ENCODE results near the gene STX17. TPM values are rescaled to one million over a fixed set of nuclear protein-coding genes. Genes with fewer than 3 reads are reported as not detected.

Gene STX17
- total RNA-seq, 1 experiment from 2014 or later, result 11.5 TPM

DNA sequence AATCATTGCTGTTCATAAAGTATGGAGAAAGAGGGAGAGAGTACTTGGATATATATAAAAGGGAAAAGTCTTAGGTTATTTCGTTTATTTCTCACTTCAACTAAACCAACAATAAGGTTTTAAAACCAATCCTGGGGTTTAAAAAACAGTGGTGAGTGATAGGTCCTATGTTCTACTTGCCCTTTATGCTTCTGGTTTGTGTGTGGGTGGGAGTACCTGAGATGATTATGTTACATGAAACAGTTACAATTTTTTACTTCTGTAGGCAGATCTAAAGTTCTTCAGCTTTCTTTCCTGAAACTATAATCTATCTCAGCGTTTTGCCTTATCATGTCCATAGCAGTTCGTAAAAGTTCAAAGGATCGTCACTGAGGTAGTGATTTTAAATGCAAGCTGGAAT is 49.2 kb downstream of the STX17 start:
- ChIA-PET POLR2A (no interaction called here), CTCF (no interaction called here)
- BruUV-seq (replicated peaks), result no TSS peak
- no peaks in the 10 kb centered on the region for H3K27me3 ChIP-seq (ENCODE audit: control insufficient read depth, insufficient read depth, low read length)
- in situ Hi-C loops (cut with HindIII; ENCODE audit: low pct_unique_long_range_greater_than_20kb, low sequenced_read_pairs) (no loop called here), intact Hi-C loops (cut with micrococcal nuclease; ENCODE audit: unreplicated experiment) (no loop called here)
- no peak for TF ChIP-seq POLR2AphosphoS5 (IDR thresholded peaks at IDR 0.05; ENCODE audit: low read depth, low read length)
- TF ChIP-seq REST (IDR thresholded peaks at IDR 0.05; ENCODE audit: insufficient read depth in 1 of 2, low read depth in 2 of 2, low read length in 1 of 2), result no peak
- TF ChIP-seq SIN3A (IDR thresholded peaks at IDR 0.05; ENCODE audit: borderline replicate concordance, insufficient read depth, low read depth, low read length), result no peak
- TF ChIP-seq TCF7L2 (IDR thresholded peaks at IDR 0.05; ENCODE audit: low read depth, low read length), result no peak
- TF ChIP-seq, protein P1, sequence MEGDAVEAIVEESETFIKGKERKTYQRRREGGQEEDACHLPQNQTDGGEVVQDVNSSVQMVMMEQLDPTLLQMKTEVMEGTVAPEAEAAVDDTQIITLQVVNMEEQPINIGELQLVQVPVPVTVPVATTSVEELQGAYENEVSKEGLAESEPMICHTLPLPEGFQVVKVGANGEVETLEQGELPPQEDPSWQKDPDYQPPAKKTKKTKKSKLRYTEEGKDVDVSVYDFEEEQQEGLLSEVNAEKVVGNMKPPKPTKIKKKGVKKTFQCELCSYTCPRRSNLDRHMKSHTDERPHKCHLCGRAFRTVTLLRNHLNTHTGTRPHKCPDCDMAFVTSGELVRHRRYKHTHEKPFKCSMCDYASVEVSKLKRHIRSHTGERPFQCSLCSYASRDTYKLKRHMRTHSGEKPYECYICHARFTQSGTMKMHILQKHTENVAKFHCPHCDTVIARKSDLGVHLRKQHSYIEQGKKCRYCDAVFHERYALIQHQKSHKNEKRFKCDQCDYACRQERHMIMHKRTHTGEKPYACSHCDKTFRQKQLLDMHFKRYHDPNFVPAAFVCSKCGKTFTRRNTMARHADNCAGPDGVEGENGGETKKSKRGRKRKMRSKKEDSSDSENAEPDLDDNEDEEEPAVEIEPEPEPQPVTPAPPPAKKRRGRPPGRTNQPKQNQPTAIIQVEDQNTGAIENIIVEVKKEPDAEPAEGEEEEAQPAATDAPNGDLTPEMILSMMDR (IDR thresholded peaks at IDR 0.05), result no peak
- H3K4me1 ChIP-seq (ENCODE audit: control insufficient read depth, insufficient read depth, low read length), result no peaks in the 10 kb centered on the region
- H3K27ac ChIP-seq (ENCODE audit: low read length), result no peak overlapping the region
- H3K4me3 ChIP-seq (ENCODE audit: low read depth in 2 of 2, low read length in 2 of 2), result no peak overlapping the region
- no peak for DNase-seq (ENCODE audit: low read depth, low spot score)
- no peaks in the 10 kb centered on the region for H3K9me3 ChIP-seq (ENCODE audit: control insufficient read depth, insufficient read depth, low read depth, low read length)
- no peak for ATAC-seq
- H3K36me3 ChIP-seq (ENCODE audit: control insufficient read depth, insufficient read depth, low read length), result no peaks in the 10 kb centered on the region

GRCh38 chr9:99962680-99963261 is 56.3 kb downstream of the STX17 start:
- DNase-seq (ENCODE audit: low read depth, low spot score), result no peak
- CTCF ChIA-PET, result no interaction called here
- POLR2A ChIA-PET, result no interaction called here
- Histone ChIP-seq H3K4me1 (ENCODE audit: control insufficient read depth, insufficient read depth, low read length) (no peaks in the 10 kb centered on the region; the same call in 1 of the 2 replicates), H3K4me3 (ENCODE audit: low read depth in 2 of 2, low read length in 2 of 2) (no peak overlapping the region), H3K9me3 (ENCODE audit: control insufficient read depth, insufficient read depth, low read depth, low read length) (no peaks in the 10 kb centered on the region), H3K27ac (ENCODE audit: low read length) (no peak overlapping the region), H3K27me3 (ENCODE audit: control insufficient read depth, insufficient read depth, low read length) (no peaks in the 10 kb centered on the region), H3K36me3 (ENCODE audit: control insufficient read depth, insufficient read depth, low read length) (no peaks in the 10 kb centered on the region)
- ATAC-seq, result no peak
- BruUV-seq (replicated peaks), result no TSS peak
- in situ Hi-C loops (cut with HindIII; ENCODE audit: low pct_unique_long_range_greater_than_20kb, low sequenced_read_pairs), result no loop called here
- intact Hi-C loops (cut with micrococcal nuclease; ENCODE audit: unreplicated experiment), result no loop called here
- no peak for TF ChIP-seq SIN3A (IDR thresholded peaks at IDR 0.05; ENCODE audit: borderline replicate concordance, insufficient read depth, low read depth, low read length)

GRCh38 chr9:99964336-99964735 is 57.9 kb downstream of the STX17 start:
- H3K4me3 ChIP-seq (ENCODE audit: low read depth in 2 of 2, low read length in 2 of 2), result no peak overlapping the region
- ATAC-seq, result no peak

More at GRCh38 chr9:99964336-99964735, 57.9 kb downstream of the STX17 start:
- TF ChIP-seq TCF7L2 (IDR thresholded peaks at IDR 0.05; ENCODE audit: low read depth, low read length) (no peak), SIN3A (IDR thresholded peaks at IDR 0.05; ENCODE audit: borderline replicate concordance, insufficient read depth, low read depth, low read length) (no peak), POLR2AphosphoS5 (IDR thresholded peaks at IDR 0.05; ENCODE audit: low read depth, low read length) (no peak), REST (IDR thresholded peaks at IDR 0.05; ENCODE audit: insufficient read depth in 1 of 2, low read depth in 2 of 2, low read length in 1 of 2) (no peak)
- TF ChIP-seq, protein P1 (IDR thresholded peaks at IDR 0.05), result no peak
- in situ Hi-C loops (cut with HindIII; ENCODE audit: low pct_unique_long_range_greater_than_20kb, low sequenced_read_pairs), result no loop called here
- ChIA-PET POLR2A (interaction anchor here (0.6 to 0.7 kb wide), 2 partner anchors 634 to 817 kb away, joined by 3 read pairs; no protein-coding TSS in a partner anchor), CTCF (no interaction called here)
- no peaks in the 10 kb centered on the region for H3K9me3 ChIP-seq (ENCODE audit: control insufficient read depth, insufficient read depth, low read depth, low read length)
- H3K27me3 ChIP-seq (ENCODE audit: control insufficient read depth, insufficient read depth, low read length), result no peaks in the 10 kb centered on the region
- intact Hi-C loops (cut with micrococcal nuclease; ENCODE audit: unreplicated experiment), result no loop called here
- no peak overlapping the region for H3K27ac ChIP-seq (ENCODE audit: low read length)
- no peak for DNase-seq (ENCODE audit: low read depth, low spot score)
- BruUV-seq (replicated peaks), result no TSS peak
- no peaks in the 10 kb centered on the region for H3K36me3 ChIP-seq (ENCODE audit: control insufficient read depth, insufficient read depth, low read length)
- no peaks in the 10 kb centered on the region; the same call in 1 of the 2 replicates for H3K4me1 ChIP-seq (ENCODE audit: control insufficient read depth, insufficient read depth, low read length)
